Testis (tissue), 3 donors: ENCODE measurements around the gene STUM. TPM values are rescaled to one million over a fixed set of nuclear protein-coding genes. Genes with fewer than 3 reads are reported as not detected.

Source experiments
- DNase-seq: peaks from one replicate; pipeline ENCODE4 v3.0.0-alpha.2; 2019
- H3K27ac ChIP-seq, 2 donors: fragments of 200-600 bp; sonication (generic); one replicate each; pipeline ENCODE4 v1.5.1; 2019
- H3K27me3 ChIP-seq: fragments of 200-600 bp; sonication (generic); one replicate; pipeline ENCODE4 v1.5.1; 2019
- H3K36me3 ChIP-seq: fragments of 200-600 bp; sonication (generic); one replicate; pipeline ENCODE4 v1.5.1; 2017; ENCODE audit warnings: low read depth; ENCODE audit errors: missing control alignments
- H3K4me1 ChIP-seq: fragments of 200-600 bp; sonication (generic); one replicate; pipeline ENCODE4 v1.5.1; 2019
- H3K4me3 ChIP-seq, 2 donors: fragments of 200-600 bp; sonication (generic); one replicate each; pipeline ENCODE4 v1.5.1; 2017 to 2019
- H3K9me3 ChIP-seq: fragments of 200-600 bp; sonication (generic); one replicate; pipeline ENCODE4 v1.5.1; 2017
- POLR2A ChIP-seq: fragments of 450-650 bp; IDR thresholded peaks from one replicate; pipeline ENCODE4 v1.6.1; 2017; ENCODE audit warnings: antibody characterized with exemption, mild to moderate bottlenecking, moderate library complexity
- WGBS, 2 donors: methylation state at CpG; one replicate each; pipeline ENCODE4 v1.1.5; 2018; 5-methylcytosine and 5-hydroxymethylcytosine counted together
- intact Hi-C: fragments of 100-400 bp; cut with DNase I; formaldehyde crosslinking; loops from one replicate; pipeline ENCODE4 v1.15.1; 2023; ENCODE audit warnings: low total_unique reads
- polyA plus RNA-seq: library from polyadenylated mRNA; stranded (reverse); fragments of 350-450 nt; fragmentation: Illumina TruSeq; extraction: RNeasy Lipid Tissue Mini Kit (QIAGEN cat#74804); gene quantifications from one replicate; pipeline ENCODE4 v1.2.3, GENCODE V29; 2014; ENCODE audit warnings: low read depth, low replicate concordance; ENCODE audit not compliant: insufficient read depth
- total RNA-seq, 2 donors: library from RNA; depleted of rRNA; stranded (reverse); fragments of >200 nt; gene quantifications; one replicate each; pipeline ENCODE4 v1.2.3, GENCODE V29; 2016
- TF ChIP-seq, protein P1 (sequence below), 3 experiments: fragments of 450-650 bp in 2 of 3; fragments of 200-600 bp in 1 of 3; sonication (generic) in 1 of 3; IDR thresholded peaks; one replicate each; pipeline ENCODE4 v1.5.1; 2016 to 2019; ENCODE audit warnings: antibody characterized with exemption in 3 of 3, mild to moderate bottlenecking in 2 of 3, moderate library complexity in 1 of 3

The STUM gene
- total and polyA plus RNA-seq, 3 donors from 2014 or later = 2.5 to 4.5 (median 3.7) TPM

DNA sequence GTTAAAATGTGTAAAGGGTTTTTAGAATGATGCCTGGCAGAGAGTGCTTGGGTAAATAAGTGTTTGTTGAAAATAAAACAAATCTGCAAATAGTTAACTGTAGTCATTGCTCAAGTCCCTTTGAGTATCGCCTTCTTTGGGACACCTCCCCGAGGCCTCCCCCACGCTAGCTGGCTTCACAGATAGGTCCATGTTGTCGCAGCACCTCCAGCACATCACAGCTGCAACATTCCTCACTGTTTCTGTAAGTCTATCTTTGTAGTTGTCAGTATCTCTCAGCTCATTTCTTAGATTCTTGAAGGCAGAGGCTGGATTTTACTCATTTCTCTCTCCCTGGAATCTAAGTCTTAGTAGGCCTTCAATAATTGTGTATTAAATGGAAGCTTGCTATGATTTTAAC lies 1.6 kb upstream of the STUM start:
- H3K27me3 ChIP-seq = no peaks in the 10 kb centered on the region
- no peaks in the 10 kb centered on the region for H3K9me3 ChIP-seq
- peak overlapping the region in 1 of 2 donors; percentile 14 for H3K27ac ChIP-seq
- H3K4me3 ChIP-seq = no peak overlapping the region
- no peak for TF ChIP-seq POLR2A
- TF ChIP-seq, protein P1, sequence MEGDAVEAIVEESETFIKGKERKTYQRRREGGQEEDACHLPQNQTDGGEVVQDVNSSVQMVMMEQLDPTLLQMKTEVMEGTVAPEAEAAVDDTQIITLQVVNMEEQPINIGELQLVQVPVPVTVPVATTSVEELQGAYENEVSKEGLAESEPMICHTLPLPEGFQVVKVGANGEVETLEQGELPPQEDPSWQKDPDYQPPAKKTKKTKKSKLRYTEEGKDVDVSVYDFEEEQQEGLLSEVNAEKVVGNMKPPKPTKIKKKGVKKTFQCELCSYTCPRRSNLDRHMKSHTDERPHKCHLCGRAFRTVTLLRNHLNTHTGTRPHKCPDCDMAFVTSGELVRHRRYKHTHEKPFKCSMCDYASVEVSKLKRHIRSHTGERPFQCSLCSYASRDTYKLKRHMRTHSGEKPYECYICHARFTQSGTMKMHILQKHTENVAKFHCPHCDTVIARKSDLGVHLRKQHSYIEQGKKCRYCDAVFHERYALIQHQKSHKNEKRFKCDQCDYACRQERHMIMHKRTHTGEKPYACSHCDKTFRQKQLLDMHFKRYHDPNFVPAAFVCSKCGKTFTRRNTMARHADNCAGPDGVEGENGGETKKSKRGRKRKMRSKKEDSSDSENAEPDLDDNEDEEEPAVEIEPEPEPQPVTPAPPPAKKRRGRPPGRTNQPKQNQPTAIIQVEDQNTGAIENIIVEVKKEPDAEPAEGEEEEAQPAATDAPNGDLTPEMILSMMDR (IDR thresholded peaks at IDR 0.05) = no peak
- peaks cover 34% of the 10 kb centered on the region for H3K4me1 ChIP-seq
- no peaks in the 10 kb centered on the region for H3K36me3 ChIP-seq
- 56 to 57% methylated on average over 4 of the region's 4 CpGs for WGBS, 2 donors
- no peak for DNase-seq
- intact Hi-C loops = no loop called here

DNA sequence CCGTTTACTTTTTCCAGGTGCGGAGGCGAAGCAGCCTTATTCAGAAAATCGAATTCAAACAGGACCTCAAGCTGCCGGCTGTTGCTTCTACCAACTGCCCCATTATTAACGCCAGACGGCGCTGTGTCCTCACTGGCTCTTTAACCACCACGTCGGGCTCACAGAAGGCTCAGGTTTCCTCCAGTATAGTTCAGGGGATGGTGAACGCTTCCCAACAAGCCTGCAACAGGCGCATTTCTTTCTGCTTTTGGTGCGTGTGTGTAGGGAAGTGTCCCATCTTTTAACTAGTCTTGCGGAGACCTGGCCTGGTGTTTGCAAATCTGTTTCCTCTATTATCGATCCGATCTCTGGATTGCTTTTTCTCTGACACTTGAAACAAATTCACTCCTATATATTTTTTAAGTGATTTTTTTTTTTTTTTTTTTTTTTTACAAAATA lies 791 bp upstream of the STUM start:
- H3K27me3 ChIP-seq = no peaks in the 10 kb centered on the region
- H3K9me3 ChIP-seq = no peaks in the 10 kb centered on the region
- no peak overlapping the region for H3K4me3 ChIP-seq
- 3% methylated on average over 16 of the region's 16 CpGs for WGBS, 2 donors
- TF ChIP-seq POLR2A = no peak
- TF ChIP-seq, protein P1 (IDR thresholded peaks at IDR 0.05) = peak; percentile 59 to 83 (median 77)
- peak; percentile 94 for DNase-seq
- no peaks in the 10 kb centered on the region for H3K36me3 ChIP-seq
- H3K27ac ChIP-seq = no peak overlapping the region
- intact Hi-C loops = no loop called here
- peaks cover 28% of the 10 kb centered on the region for H3K4me1 ChIP-seq

DNA sequence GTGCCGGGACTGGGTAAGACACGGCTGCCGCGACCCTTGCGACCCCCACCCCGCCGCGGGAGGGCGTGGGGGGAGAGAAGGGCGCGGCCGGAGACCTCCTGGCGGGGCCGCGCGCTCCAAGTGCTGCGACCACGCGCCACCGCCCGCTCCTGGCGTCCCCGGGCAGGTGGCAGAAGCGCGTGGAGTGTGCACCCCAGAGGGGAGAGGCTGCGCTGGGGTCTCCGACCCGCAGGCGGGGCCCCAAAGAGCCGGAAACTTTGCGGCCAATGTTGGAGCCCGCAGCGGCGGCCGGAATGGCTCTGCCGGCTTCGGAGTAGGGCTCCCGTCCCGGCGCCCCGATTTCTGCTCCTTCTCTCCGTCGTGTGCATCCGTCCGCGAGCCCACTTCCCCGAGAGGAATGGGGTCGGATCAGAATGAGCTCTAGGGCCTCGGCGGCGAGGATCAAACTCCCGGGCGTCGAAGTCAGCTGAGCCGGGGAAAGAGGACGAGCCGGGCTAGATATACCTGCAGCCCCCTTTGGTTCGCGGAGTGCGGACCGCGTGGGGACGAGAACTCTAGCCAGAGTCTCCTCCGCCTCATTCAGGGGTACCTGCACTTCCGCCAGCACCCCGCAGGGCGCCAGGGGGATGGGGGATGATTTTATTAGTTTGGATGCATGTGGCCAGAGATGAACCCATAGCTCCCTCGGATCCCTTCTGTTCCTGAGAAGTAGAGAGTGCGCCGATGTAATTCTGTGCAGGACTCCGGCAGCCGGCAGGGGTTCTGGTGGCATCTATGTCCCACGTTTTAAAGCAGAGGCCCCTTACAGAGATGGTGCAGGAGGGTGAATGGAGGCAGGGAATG lies 751 bp downstream of the STUM start:
- H3K36me3 ChIP-seq = no peaks in the 10 kb centered on the region
- H3K4me3 ChIP-seq = peak overlapping the region; percentile 57 to 68
- peak overlapping the region; percentile 29 to 45 for H3K27ac ChIP-seq
- no peak for TF ChIP-seq POLR2A
- TF ChIP-seq, protein P1 (IDR thresholded peaks at IDR 0.05) = no peak
- H3K4me1 ChIP-seq = peaks cover 27% of the 10 kb centered on the region
- no peaks in the 10 kb centered on the region for H3K9me3 ChIP-seq
- DNase-seq = no peak
- intact Hi-C loops = no loop called here
- H3K27me3 ChIP-seq = no peaks in the 10 kb centered on the region
- 2% methylated on average over 48 of the region's 73 CpGs; no CpG with 5 or more reads in 1 of the 2 donors for WGBS, 2 donors

DNA sequence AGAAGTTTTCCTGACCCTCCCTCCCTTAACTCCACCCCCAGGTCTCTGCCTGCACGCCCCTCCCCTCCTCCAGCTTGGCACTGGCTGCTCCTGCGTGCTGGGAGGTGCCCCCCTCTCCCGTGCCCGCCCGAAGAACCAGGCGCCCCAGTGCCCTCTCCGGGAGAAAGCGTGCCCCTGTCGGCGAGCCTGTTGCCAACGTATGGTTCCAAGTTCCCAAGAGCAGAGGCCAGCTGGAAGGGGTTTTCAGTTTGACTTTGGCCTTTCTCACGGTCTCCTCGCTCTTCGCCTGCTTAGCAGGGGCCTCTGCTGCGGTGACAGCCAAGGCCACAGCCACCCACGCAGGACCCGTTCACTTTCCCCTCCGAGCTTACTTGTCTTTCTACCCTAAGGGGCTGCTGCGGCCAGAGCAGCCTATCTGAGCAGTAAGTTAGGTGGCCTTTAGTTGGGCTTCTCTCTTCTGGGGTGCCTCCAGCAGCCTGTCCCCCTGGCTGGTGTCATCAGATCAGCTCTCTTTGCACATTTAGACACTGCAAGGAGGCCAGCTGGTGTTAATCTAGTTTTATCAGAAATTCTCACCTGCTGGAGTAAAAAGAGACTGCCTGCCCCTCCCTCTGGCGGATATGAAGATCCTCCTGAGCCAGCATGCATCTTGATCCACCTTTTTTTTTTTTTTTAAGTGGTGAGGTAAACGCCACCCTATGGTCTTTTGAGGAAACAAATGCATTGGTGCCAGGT lies 1.5 kb downstream of the STUM start:
- Histone ChIP-seq H3K36me3 (no peaks in the 10 kb centered on the region), H3K27me3 (no peaks in the 10 kb centered on the region), H3K9me3 (no peaks in the 10 kb centered on the region), H3K4me1 (peaks cover 27% of the 10 kb centered on the region), H3K4me3 (peak overlapping the region in 1 of 2 donors; percentile 68), H3K27ac (no peak overlapping the region)
- intact Hi-C loops = no loop called here
- DNase-seq = peak; percentile 64
- WGBS, 2 donors = 5 to 10% methylated on average over 11 to 21 of the region's 21 CpGs
- TF ChIP-seq, protein P1 (IDR thresholded peaks at IDR 0.05) = peak in 1 of 3 experiments; percentile 1
- no peak for TF ChIP-seq POLR2A
